HCT116 (cell line): Measurements from ENCODE around the gene TMEM222. TPM values are rescaled to one million over a fixed set of nuclear protein-coding genes. Genes with fewer than 3 reads are reported as not detected.

Experiments used
- ATAC-seq: fragments of 200-7000 bp; cut with Tn5 transposase; 2 replicates; pipeline ENCODE4 v1.9.1; 2020; ENCODE audit warnings: mild to moderate bottlenecking, moderate library complexity
- BruUV-seq: library from RNA; stranded (reverse); fragments of 400-500 nt; replicated peaks from 2 replicates; lab custom pipeline; 2021; lab: Mats Ljungman, UMichigan
- CTCF ChIA-PET: fragments of 300-600 bp; sonication (Branson Sonifier 250); formaldehyde crosslinking; loops from one replicate; lab custom pipeline; 2021; ENCODE audit warnings: antibody characterized with exemption; lab: Charles Lee
- POLR2A ChIA-PET: fragments of 300-600, 350-600 bp; sonication (Branson Sonifier 250); formaldehyde crosslinking; loops from one replicate; lab custom pipeline; 2021; ENCODE audit warnings: antibody characterized with exemption; lab: Charles Lee
- RAD21 ChIA-PET, 2 experiments: fragments of 300-600 bp; sonication (Branson Sonifier 250); formaldehyde crosslinking; loops; one replicate each; lab custom pipeline; 2023; ENCODE audit warnings: low total read pairs in 2 of 2; ENCODE audit not compliant: uncharacterized antibody in 2 of 2, unreplicated experiment in 2 of 2, low non-redundant PET in 1 of 2; lab: Charles Lee
- DNase-seq: peaks from one replicate; pipeline ENCODE4 v3.0.0-alpha.2; 2010; ENCODE audit warnings: low read depth, low spot score
- H2AFZ ChIP-seq: fragments of 200-600 bp; shearing (Covaris generic), sonication (generic); 2 replicates; pipeline ENCODE4 v1.6.1; 2017; ENCODE audit warnings: low read depth, mixed run types, mixed read lengths, antibody characterized with exemption, low read length; ENCODE audit not compliant: poor library complexity, severe bottlenecking
- H3K27ac ChIP-seq: 2 replicates; pipeline ENCODE4 v1.5.1; 2012; ENCODE audit warnings: low read depth, low read length
- H3K27me3 ChIP-seq: fragments of 200-600 bp; sonication (generic); 2 replicates; pipeline ENCODE4 v1.6.1; 2016; ENCODE audit warnings: mixed run types, low read length, mixed read lengths; ENCODE audit not compliant: insufficient read depth
- H3K36me3 ChIP-seq, 2 experiments: fragments of 200-500 bp in 1 of 2; fragments of 200-600 bp in 1 of 2; sonication (Bioruptor generic) in 1 of 2; sonication (generic) in 1 of 2; 2 replicates each; pipeline versions ENCODE4 v1.5.1 to v1.6.1; 2014 to 2016; ENCODE audit warnings: low read length in 2 of 2, inconsistent platforms in 1 of 2, mixed read lengths in 1 of 2, mixed run types in 1 of 2; ENCODE audit not compliant: insufficient read depth in 2 of 2, control insufficient read depth in 1 of 2
- H3K4me1 ChIP-seq, 2 experiments: fragments of 200-600 bp in 1 of 2; sonication (generic) in 1 of 2; 2 replicates each; pipeline versions ENCODE4 v1.5.1 to v1.6.1; 2012 to 2017; ENCODE audit warnings: low read length in 2 of 2, inconsistent platforms in 1 of 2, mild to moderate bottlenecking in 1 of 2, mixed read lengths in 1 of 2, mixed run types in 1 of 2, moderate library complexity in 1 of 2; ENCODE audit not compliant: insufficient read depth in 2 of 2, control insufficient read depth in 1 of 2
- H3K4me2 ChIP-seq: fragments of 200-600 bp; sonication (generic); 2 replicates; pipeline ENCODE4 v1.6.1; 2017; ENCODE audit warnings: mixed run types, low read length, mixed read lengths
- H3K4me3 ChIP-seq, 2 experiments: fragments of 200-600 bp in 1 of 2; sonication (generic) in 1 of 2; replicated peaks in 1 of 2; 2 replicates each; pipeline ENCODE4 v1.5.1; 2011 to 2016; ENCODE audit warnings: low read length in 2 of 2, control low read depth in 1 of 2, low read depth in 1 of 2, mild to moderate bottlenecking in 1 of 2, mixed read lengths in 1 of 2, mixed run types in 1 of 2
- H3K79me2 ChIP-seq: fragments of 200-600 bp; sonication (generic); 2 replicates; pipeline ENCODE4 v1.6.1; 2017; ENCODE audit warnings: mild to moderate bottlenecking, mixed run types, low read length, moderate library complexity, mixed read lengths; ENCODE audit not compliant: insufficient read depth
- H3K9ac ChIP-seq: fragments of 200-600 bp; sonication (generic); 2 replicates; pipeline ENCODE4 v1.6.1; 2016; ENCODE audit warnings: low read length, mixed read lengths
- H3K9me2 ChIP-seq: fragments of 200-600 bp; sonication (generic), shearing (Covaris generic); 2 replicates; pipeline ENCODE4 v1.6.1; 2017; ENCODE audit warnings: mixed run types, mild to moderate bottlenecking, moderate library complexity; ENCODE audit not compliant: insufficient read depth
- H3K9me3 ChIP-seq, 2 experiments: fragments of 200-500 bp in 1 of 2; fragments of 200-600 bp in 1 of 2; sonication (Bioruptor generic) in 1 of 2; sonication (generic) in 1 of 2; 2 replicates each; pipeline ENCODE4 v1.6.1; 2014 to 2017; ENCODE audit warnings: low read length in 2 of 2, mixed read lengths in 2 of 2, inconsistent platforms in 1 of 2, low read depth in 1 of 2, mild to moderate bottlenecking in 1 of 2, mixed run types in 1 of 2, moderate library complexity in 1 of 2; ENCODE audit not compliant: control insufficient read depth in 1 of 2, insufficient read depth in 1 of 2
- H4K20me1 ChIP-seq: fragments of 200-600 bp; sonication (generic), shearing (Covaris generic); 2 replicates; pipeline ENCODE4 v1.6.1; 2017; ENCODE audit warnings: mixed run types, mild to moderate bottlenecking, moderate library complexity; ENCODE audit not compliant: insufficient read depth
- ELF1 ChIP-seq: IDR thresholded peaks from 2 replicates; pipeline ENCODE4 v1.6.1; 2012; ENCODE audit warnings: low read depth, borderline replicate concordance
- FOSL1 ChIP-seq: IDR thresholded peaks from 2 replicates; pipeline ENCODE4 v1.6.1; 2012; ENCODE audit warnings: low read depth
- POLR2A ChIP-seq: IDR thresholded peaks from 2 replicates; pipeline ENCODE4 v1.7.0; 2011; ENCODE audit warnings: borderline replicate concordance; ENCODE audit not compliant: insufficient read depth, insufficient read length; ENCODE audit errors: extremely low read depth
- REST ChIP-seq: IDR thresholded peaks from 2 replicates; pipeline ENCODE4 v1.6.1; 2012; ENCODE audit warnings: low read depth
- SRF ChIP-seq: IDR thresholded peaks from 2 replicates; pipeline ENCODE4 v1.6.1; 2012; ENCODE audit warnings: low read depth
- YY1 ChIP-seq: IDR thresholded peaks from 2 replicates; pipeline ENCODE4 v1.6.1; 2011; ENCODE audit warnings: low read length, low read depth, moderate library complexity, mild to moderate bottlenecking; ENCODE audit not compliant: insufficient replicate concordance; ENCODE audit errors: extremely low read depth
- intact Hi-C: fragments of 100-400 bp; cut with micrococcal nuclease; formaldehyde crosslinking; loops from 2 replicates; pipeline ENCODE4 v1.10.0; 2022
- total RNA-seq: library from RNA; stranded (reverse); gene quantifications from one replicate; pipeline ENCODE4 v1.2.1, GENCODE V29; 2021; ENCODE audit not compliant: unreplicated experiment

TMEM222 gene
- total RNA-seq, 1 experiment from 2014 or later, result 32.8 TPM

GRCh38 chr1:27361044-27361402 is 39.1 kb downstream of the TMEM222 start:
- no peak for ATAC-seq

More at GRCh38 chr1:27361044-27361402, 39.1 kb downstream of the TMEM222 start:
- Histone ChIP-seq H3K9me2 (no peaks in the 10 kb centered on the region), H3K27ac (no peak overlapping the region), H4K20me1 (no peaks in the 10 kb centered on the region), H3K4me2 (no peak overlapping the region), H2AFZ (no peak overlapping the region), H3K4me1 (peaks cover 12 to 26% of the 10 kb centered on the region in 2 experiments; a peak in 3 of 4 replicates), H3K9me3 (no peaks in the 10 kb centered on the region), H3K4me3 (no peak overlapping the region), H3K27me3 (no peaks in the 10 kb centered on the region), H3K79me2 (peaks cover 3% of the 10 kb centered on the region; the same call in 1 of the 2 replicates), H3K36me3 (peaks cover 0 to 4% of the 10 kb centered on the region in 2 experiments; a peak in 1 of 4 replicates), H3K9ac (no peak overlapping the region)
- intact Hi-C loops, result no loop called here
- no peak for DNase-seq
- no peak for TF ChIP-seq SRF
- TF ChIP-seq FOSL1, result no peak
- TF ChIP-seq REST, result no peak
- no peak for TF ChIP-seq POLR2A
- no peak for TF ChIP-seq YY1
- TF ChIP-seq ELF1, result no peak
- POLR2A ChIA-PET, result no interaction called here
- RAD21 ChIA-PET, result no interaction called here
- CTCF ChIA-PET, result interaction anchor here (0.6 kb wide), 1 partner anchor 59 kb away, joined by 3 read pairs; no protein-coding TSS in a partner anchor
- BruUV-seq, result no TSS peak
